Gastroesophageal sphincter (tissue), 3 donors: ENCODE results near the gene MYOM1.

Experiments used
- CTCF ChIP-seq, 4 experiments: fragments of 200-600 bp in 2 of 4; fragments of 450-650 bp in 2 of 4; sonication (generic) in 1 of 4; IDR thresholded peaks; one replicate each; pipeline ENCODE4 v1.5.1; 2017 to 2019; ENCODE audit warnings: antibody characterized with exemption in 4 of 4, mild to moderate bottlenecking in 2 of 4, moderate library complexity in 2 of 4
- POLR2A ChIP-seq, 2 donors: fragments of 450-650 bp; IDR thresholded peaks; one replicate each; pipeline ENCODE4 v1.6.1; 2017; ENCODE audit warnings: antibody characterized with exemption in 2 of 2, mild to moderate bottlenecking in 2 of 2, moderate library complexity in 1 of 2

DNA sequence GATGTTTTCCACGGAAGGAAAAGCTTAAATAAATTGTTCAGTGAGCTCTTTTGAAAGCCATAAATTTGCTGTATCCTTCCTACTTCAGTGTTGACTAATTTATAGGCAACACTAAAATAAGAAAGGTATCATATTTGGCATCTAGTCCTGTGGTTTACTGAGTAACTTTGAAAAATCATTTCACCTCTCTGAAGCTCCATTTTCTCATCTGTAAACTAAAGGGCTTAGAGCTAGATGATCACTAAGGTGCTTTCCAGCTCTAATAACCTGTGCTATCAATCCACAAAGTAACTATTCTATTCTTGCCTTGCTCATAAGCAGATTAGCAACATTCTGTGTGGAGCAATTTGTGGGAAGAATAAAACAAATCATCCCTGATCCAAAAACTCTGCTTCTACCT, 3.6 kb upstream of the MYOM1 start:
- TF ChIP-seq CTCF (IDR thresholded peaks at IDR 0.05) (no peak), POLR2A (IDR thresholded peaks at IDR 0.05) (no peak)
